ENCODE measurements around the gene AP2B1.

The AP2B1 gene

GRCh38 chr17:35765756-35766488 is 178.8 kb downstream of the AP2B1 start:
- Histone ChIP-seq H3K36me3 (ENCODE audit: control insufficient read depth in 1 of 2, insufficient read depth in 2 of 2, low read length in 2 of 2) (no peaks in the 10 kb centered on the region), H3K27me3 (ENCODE audit: low read depth, low read length) (no peaks in the 10 kb centered on the region), H3K9me3 (ENCODE audit: control insufficient read depth in 1 of 2, low read length in 2 of 2) (no peaks in the 10 kb centered on the region), H3K27ac (ENCODE audit: low read length) (no peak overlapping the region), H3K4me1 (ENCODE audit: control insufficient read depth in 1 of 2, insufficient read depth in 2 of 2, low read length in 2 of 2) (peaks cover 0 to 15% of the 10 kb centered on the region in 2 donors), H3K4me3 (ENCODE audit: low read depth in 1 of 2, low read length in 2 of 2) (no peak overlapping the region)

DNA sequence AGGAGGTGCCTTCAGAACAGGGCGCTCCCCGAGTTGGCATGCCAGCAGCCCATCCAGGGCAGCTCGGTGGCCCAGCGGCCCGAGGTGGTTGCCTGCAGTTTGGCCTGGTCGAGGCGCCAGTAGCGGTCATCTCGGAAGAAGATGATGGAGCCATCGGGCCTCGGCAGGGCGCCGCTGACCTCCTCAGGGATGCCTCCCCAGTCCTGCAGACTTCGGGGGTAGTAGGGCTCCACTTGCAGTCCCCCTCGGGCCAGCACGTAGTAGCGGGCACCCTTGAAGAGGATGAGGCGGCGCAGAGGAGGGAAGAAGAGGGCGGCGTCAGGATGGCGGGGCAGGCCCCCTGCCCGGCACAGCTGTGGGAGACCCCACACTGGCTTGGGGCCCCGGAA is 179.4 kb downstream of the AP2B1 start:
- no peak overlapping the region for H3K4me3 ChIP-seq (ENCODE audit: low read depth in 1 of 2, low read length in 2 of 2)
- H3K27ac ChIP-seq (ENCODE audit: low read length): no peak overlapping the region
- no peaks in the 10 kb centered on the region for H3K36me3 ChIP-seq (ENCODE audit: control insufficient read depth in 1 of 2, insufficient read depth in 2 of 2, low read length in 2 of 2)
- H3K4me1 ChIP-seq (ENCODE audit: control insufficient read depth in 1 of 2, insufficient read depth in 2 of 2, low read length in 2 of 2): peaks cover 0 to 15% of the 10 kb centered on the region in 2 donors
- H3K9me3 ChIP-seq (ENCODE audit: control insufficient read depth in 1 of 2, low read length in 2 of 2): no peaks in the 10 kb centered on the region
- H3K27me3 ChIP-seq (ENCODE audit: low read depth, low read length): no peaks in the 10 kb centered on the region

DNA sequence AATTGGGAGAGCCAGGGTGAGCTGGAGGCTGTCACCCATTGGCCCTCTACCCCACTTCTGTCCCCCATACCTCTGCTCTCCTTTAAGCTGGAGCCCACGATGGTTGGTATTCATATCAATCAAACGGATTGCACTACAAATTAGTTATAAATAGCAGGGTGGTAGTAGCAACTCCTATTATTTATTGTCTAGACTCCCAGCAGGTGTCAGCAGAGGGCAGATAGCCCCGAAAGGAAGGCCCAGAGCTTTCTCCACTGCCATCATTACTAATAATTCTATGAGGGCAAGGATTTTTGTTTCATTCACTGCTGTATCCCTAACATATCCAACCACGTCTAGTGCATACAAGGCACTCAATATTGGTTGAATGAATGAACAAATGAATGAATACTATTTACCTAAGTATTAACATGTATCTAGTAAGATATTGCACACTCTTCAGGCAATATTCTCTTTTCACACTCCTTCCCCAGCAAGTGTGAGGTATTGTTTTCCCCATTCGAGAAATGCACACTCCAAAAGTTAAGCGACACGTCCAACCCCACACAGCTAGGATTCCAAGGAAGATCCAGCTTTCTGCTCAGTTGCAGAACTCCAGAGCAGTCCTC is 179.9 kb downstream of the AP2B1 start:
- Histone ChIP-seq H3K9me3 (ENCODE audit: control insufficient read depth in 1 of 2, low read length in 2 of 2) (no peaks in the 10 kb centered on the region), H3K36me3 (ENCODE audit: control insufficient read depth in 1 of 2, insufficient read depth in 2 of 2, low read length in 2 of 2) (no peaks in the 10 kb centered on the region), H3K4me3 (ENCODE audit: low read depth in 1 of 2, low read length in 2 of 2) (no peak overlapping the region), H3K27me3 (ENCODE audit: low read depth, low read length) (no peaks in the 10 kb centered on the region), H3K27ac (ENCODE audit: low read length) (peak overlapping the region; percentile 19), H3K4me1 (ENCODE audit: control insufficient read depth in 1 of 2, insufficient read depth in 2 of 2, low read length in 2 of 2) (peaks cover 0 to 15% of the 10 kb centered on the region in 2 donors)

DNA sequence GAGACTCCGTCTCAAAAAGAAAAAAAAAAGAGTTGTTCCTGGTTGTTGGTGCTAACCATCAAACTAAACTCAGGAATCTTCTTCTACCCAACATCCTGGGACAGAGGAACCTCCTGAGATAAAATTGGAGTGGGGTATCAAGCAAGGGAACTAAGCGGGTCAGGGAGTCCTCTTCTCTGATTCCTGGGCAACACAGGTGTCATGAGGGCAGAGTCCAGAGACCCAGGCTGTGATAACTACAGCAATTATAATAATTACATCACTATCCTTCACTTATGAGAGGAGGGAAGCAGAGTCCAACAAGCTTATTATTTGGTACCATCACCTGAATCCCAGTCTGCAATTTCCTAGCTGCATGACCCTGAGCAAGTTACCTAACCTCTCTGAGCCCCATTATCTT is 181.7 kb downstream of the AP2B1 start:
- H3K4me3 ChIP-seq (ENCODE audit: low read depth in 1 of 2, low read length in 2 of 2): no peak overlapping the region
- no peak overlapping the region for H3K27ac ChIP-seq (ENCODE audit: low read length)
- H3K27me3 ChIP-seq (ENCODE audit: low read depth, low read length): no peaks in the 10 kb centered on the region
- no peaks in the 10 kb centered on the region for H3K36me3 ChIP-seq (ENCODE audit: control insufficient read depth in 1 of 2, insufficient read depth in 2 of 2, low read length in 2 of 2)
- no peaks in the 10 kb centered on the region for H3K9me3 ChIP-seq (ENCODE audit: control insufficient read depth in 1 of 2, low read length in 2 of 2)
- H3K4me1 ChIP-seq (ENCODE audit: control insufficient read depth in 1 of 2, insufficient read depth in 2 of 2, low read length in 2 of 2): peaks cover 0 to 23% of the 10 kb centered on the region in 2 donors

GRCh38 chr17:35769895-35770486 is 182.9 kb downstream of the AP2B1 start:
- Histone ChIP-seq H3K36me3 (ENCODE audit: control insufficient read depth in 1 of 2, insufficient read depth in 2 of 2, low read length in 2 of 2) (no peaks in the 10 kb centered on the region), H3K27ac (ENCODE audit: low read length) (no peak overlapping the region), H3K4me1 (ENCODE audit: control insufficient read depth in 1 of 2, insufficient read depth in 2 of 2, low read length in 2 of 2) (peaks cover 0 to 27% of the 10 kb centered on the region in 2 donors), H3K9me3 (ENCODE audit: control insufficient read depth in 1 of 2, low read length in 2 of 2) (no peaks in the 10 kb centered on the region), H3K4me3 (ENCODE audit: low read depth in 1 of 2, low read length in 2 of 2) (no peak overlapping the region), H3K27me3 (ENCODE audit: low read depth, low read length) (no peaks in the 10 kb centered on the region)

- no peak overlapping the region for H3K4me3 ChIP-seq (ENCODE audit: low read depth in 1 of 2, low read length in 2 of 2)
- peaks cover 0 to 24% of the 10 kb centered on the region in 2 donors for H3K4me1 ChIP-seq (ENCODE audit: control insufficient read depth in 1 of 2, insufficient read depth in 2 of 2, low read length in 2 of 2)
- no peaks in the 10 kb centered on the region for H3K9me3 ChIP-seq (ENCODE audit: control insufficient read depth in 1 of 2, low read length in 2 of 2)
- no peaks in the 10 kb centered on the region for H3K27me3 ChIP-seq (ENCODE audit: low read depth, low read length)
- H3K27ac ChIP-seq (ENCODE audit: low read length): no peak overlapping the region
- H3K36me3 ChIP-seq (ENCODE audit: control insufficient read depth in 1 of 2, insufficient read depth in 2 of 2, low read length in 2 of 2): no peaks in the 10 kb centered on the region
Measured at GRCh38 chr17:35773129-35773528, 186.0 kb downstream of the AP2B1 start.

GRCh38 chr17:35773679-35774425 is 186.7 kb downstream of the AP2B1 start:
- Histone ChIP-seq H3K4me1 (ENCODE audit: control insufficient read depth in 1 of 2, insufficient read depth in 2 of 2, low read length in 2 of 2) (peaks cover 0 to 24% of the 10 kb centered on the region in 2 donors), H3K27me3 (ENCODE audit: low read depth, low read length) (no peaks in the 10 kb centered on the region), H3K9me3 (ENCODE audit: control insufficient read depth in 1 of 2, low read length in 2 of 2) (no peaks in the 10 kb centered on the region), H3K4me3 (ENCODE audit: low read depth in 1 of 2, low read length in 2 of 2) (no peak overlapping the region), H3K27ac (ENCODE audit: low read length) (peak overlapping the region; percentile 34), H3K36me3 (ENCODE audit: control insufficient read depth in 1 of 2, insufficient read depth in 2 of 2, low read length in 2 of 2) (no peaks in the 10 kb centered on the region)

- Histone ChIP-seq H3K36me3 (ENCODE audit: control insufficient read depth in 1 of 2, insufficient read depth in 2 of 2, low read length in 2 of 2) (no peaks in the 10 kb centered on the region), H3K27ac (ENCODE audit: low read length) (peak overlapping the region; percentile 82), H3K4me3 (ENCODE audit: low read depth in 1 of 2, low read length in 2 of 2) (peak overlapping the region in 1 of 2 donors; percentile 29), H3K27me3 (ENCODE audit: low read depth, low read length) (no peaks in the 10 kb centered on the region), H3K4me1 (ENCODE audit: control insufficient read depth in 1 of 2, insufficient read depth in 2 of 2, low read length in 2 of 2) (peaks cover 0 to 24% of the 10 kb centered on the region in 2 donors), H3K9me3 (ENCODE audit: control insufficient read depth in 1 of 2, low read length in 2 of 2) (no peaks in the 10 kb centered on the region)
Measured at GRCh38 chr17:35774499-35774898, 187.4 kb downstream of the AP2B1 start.

- peak overlapping the region in 1 of 2 donors; percentile 29 for H3K4me3 ChIP-seq (ENCODE audit: low read depth in 1 of 2, low read length in 2 of 2)
- H3K27me3 ChIP-seq (ENCODE audit: low read depth, low read length): no peaks in the 10 kb centered on the region
- no peaks in the 10 kb centered on the region for H3K9me3 ChIP-seq (ENCODE audit: control insufficient read depth in 1 of 2, low read length in 2 of 2)
- H3K4me1 ChIP-seq (ENCODE audit: control insufficient read depth in 1 of 2, insufficient read depth in 2 of 2, low read length in 2 of 2): peaks cover 0 to 24% of the 10 kb centered on the region in 2 donors
- peak overlapping the region; percentile 82 for H3K27ac ChIP-seq (ENCODE audit: low read length)
- no peaks in the 10 kb centered on the region for H3K36me3 ChIP-seq (ENCODE audit: control insufficient read depth in 1 of 2, insufficient read depth in 2 of 2, low read length in 2 of 2)
Measured at GRCh38 chr17:35775039-35775438, 187.9 kb downstream of the AP2B1 start.

DNA sequence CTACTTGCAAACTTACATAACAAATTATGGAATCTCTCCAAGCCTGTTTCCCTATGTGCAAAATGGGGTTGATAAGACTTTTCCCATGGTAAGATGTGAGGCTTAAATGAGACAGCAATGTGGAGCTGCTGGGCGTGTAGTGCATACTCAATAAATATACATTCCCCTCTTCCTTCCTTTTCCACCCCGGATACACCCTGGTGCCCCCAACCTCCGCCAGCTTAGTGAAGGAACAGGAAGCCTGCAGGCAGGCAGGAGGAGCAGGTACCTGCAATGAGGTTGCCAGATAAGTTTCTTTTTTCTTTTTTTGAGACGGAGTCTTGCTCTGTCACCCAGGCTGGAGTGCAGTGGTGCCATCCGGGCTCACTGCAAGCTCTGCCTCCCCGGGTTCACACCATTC is 188.5 kb downstream of the AP2B1 start:
- no peaks in the 10 kb centered on the region for H3K9me3 ChIP-seq (ENCODE audit: control insufficient read depth in 1 of 2, low read length in 2 of 2)
- H3K4me3 ChIP-seq (ENCODE audit: low read depth in 1 of 2, low read length in 2 of 2): peak overlapping the region in 1 of 2 donors; percentile 29
- H3K4me1 ChIP-seq (ENCODE audit: control insufficient read depth in 1 of 2, insufficient read depth in 2 of 2, low read length in 2 of 2): peaks cover 0 to 24% of the 10 kb centered on the region in 2 donors
- H3K27me3 ChIP-seq (ENCODE audit: low read depth, low read length): no peaks in the 10 kb centered on the region
- no peaks in the 10 kb centered on the region for H3K36me3 ChIP-seq (ENCODE audit: control insufficient read depth in 1 of 2, insufficient read depth in 2 of 2, low read length in 2 of 2)
- H3K27ac ChIP-seq (ENCODE audit: low read length): no peak overlapping the region

All from muscle layer of duodenum (tissue), 2 donors.